GM19455 (cell line): ENCODE results near the gene CABP2.

Source experiments
- ATAC-seq: cut with Tn5 transposase; IDR thresholded peaks from one replicate; pipeline ENCODE4 v1.9.1; 2021; ENCODE audit not compliant: unreplicated experiment

CABP2 gene

GRCh38 chr11:67508486-67509121, 14.6 kb downstream of the CABP2 start:
- peak; percentile 41 for ATAC-seq

GRCh38 chr11:67507864-67508485, 15.3 kb downstream of the CABP2 start, which contains the start of gene CDK2AP2:
Gene CDK2AP2 (minus strand): TSS chr11:67508162. CDS start chr11:67508082, 80 bp downstream.
- ATAC-seq = peak; percentile 76

- no peak for ATAC-seq
Measured at GRCh38 chr11:67507242-67507863, 15.9 kb downstream of the CABP2 start.

- ATAC-seq = no peak
Measured at GRCh38 chr11:67506426-67507051, 16.7 kb downstream of the CABP2 start.

GRCh38 chr11:67505605-67506396, 17.4 kb downstream of the CABP2 start:
- no peak for ATAC-seq

GRCh38 chr11:67504950-67505581, 18.2 kb downstream of the CABP2 start, which contains the start of gene PITPNM1:
Gene PITPNM1 (minus strand): TSS chr11:67505363. CDS start chr11:67504180, 1,183 bp downstream.
- ATAC-seq = no peak

- no peak for ATAC-seq
Measured at GRCh38 chr11:67504005-67504949, 19.0 kb downstream of the CABP2 start.

- no peak for ATAC-seq
Measured at GRCh38 chr11:67503119-67504004, 19.9 kb downstream of the CABP2 start.

- ATAC-seq = no peak
Measured at GRCh38 chr11:67502328-67502979, 20.8 kb downstream of the CABP2 start.

- ATAC-seq = no peak
Measured at GRCh38 chr11:67501854-67502253, 21.4 kb downstream of the CABP2 start.

GRCh38 chr11:67500831-67501715, 22.2 kb downstream of the CABP2 start:
- no peak for ATAC-seq

- no peak for ATAC-seq
Measured at GRCh38 chr11:67500484-67500821, 22.8 kb downstream of the CABP2 start.

GRCh38 chr11:67499808-67500483, 23.3 kb downstream of the CABP2 start:
- no peak for ATAC-seq

GRCh38 chr11:67498544-67498972, 24.7 kb downstream of the CABP2 start:
- ATAC-seq = no peak

- no peak for ATAC-seq
Measured at GRCh38 chr11:67497656-67498291, 25.5 kb downstream of the CABP2 start.

GRCh38 chr11:67496113-67496512, 27.1 kb downstream of the CABP2 start:
- ATAC-seq = no peak
